GM21717 (cell line): ENCODE results near the gene GSTA5.
"Not testable (repeated sequence)": the region's sequence is repeated elsewhere in the genome, so short reads cannot be mapped to it uniquely, and the experiment has no call there.

Experiments used
- ATAC-seq: cut with Tn5 transposase; IDR thresholded peaks from one replicate; pipeline ENCODE4 v1.9.1; 2021; ENCODE audit warnings: mild to moderate bottlenecking, moderate library complexity; ENCODE audit not compliant: unreplicated experiment

The GSTA5 gene

DNA sequence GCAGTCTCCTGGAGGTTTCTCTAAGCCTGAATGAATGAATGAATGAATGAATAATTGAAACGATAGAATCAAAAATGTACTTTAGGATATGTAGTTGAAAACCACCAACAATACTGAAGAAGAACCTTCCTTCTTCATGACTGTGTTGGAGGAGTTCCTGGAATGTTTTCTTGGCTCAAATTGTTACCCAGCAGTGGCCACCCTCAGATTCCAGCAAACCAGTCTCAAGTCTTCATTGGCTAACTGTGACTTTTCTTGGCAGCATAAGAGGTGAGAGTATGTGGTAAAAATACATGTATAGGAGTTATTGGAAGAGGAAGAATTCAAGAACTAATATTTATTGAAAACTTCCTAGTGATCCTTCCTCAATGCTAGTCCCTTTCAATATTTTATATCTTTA is 41.3 kb downstream of the GSTA5 start:
- not testable (repeated sequence) for ATAC-seq

- not testable (repeated sequence) for ATAC-seq
Observed at GRCh38 chr6:52794366-52794765, 46.2 kb downstream of the GSTA5 start.

DNA sequence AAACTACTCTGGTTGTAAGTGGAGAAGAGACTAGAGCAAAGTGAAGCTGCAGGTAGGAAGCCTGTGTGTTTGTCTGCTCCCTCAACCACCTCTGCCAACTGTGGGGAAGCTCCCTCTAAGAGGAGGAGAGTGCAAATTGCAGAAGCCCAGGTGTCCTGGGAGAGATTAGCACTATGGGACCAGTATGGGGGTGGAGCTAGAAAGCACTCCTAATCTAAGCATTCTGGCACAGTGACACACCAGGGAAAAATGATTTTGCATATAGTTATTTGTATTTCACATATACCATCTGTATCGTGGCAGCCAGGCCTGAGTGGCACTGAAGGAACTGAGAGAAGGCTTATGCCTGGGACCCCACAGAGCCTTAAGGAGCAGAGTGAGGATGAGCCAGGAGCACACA is 49.8 kb downstream of the GSTA5 start:
- no peak for ATAC-seq

DNA sequence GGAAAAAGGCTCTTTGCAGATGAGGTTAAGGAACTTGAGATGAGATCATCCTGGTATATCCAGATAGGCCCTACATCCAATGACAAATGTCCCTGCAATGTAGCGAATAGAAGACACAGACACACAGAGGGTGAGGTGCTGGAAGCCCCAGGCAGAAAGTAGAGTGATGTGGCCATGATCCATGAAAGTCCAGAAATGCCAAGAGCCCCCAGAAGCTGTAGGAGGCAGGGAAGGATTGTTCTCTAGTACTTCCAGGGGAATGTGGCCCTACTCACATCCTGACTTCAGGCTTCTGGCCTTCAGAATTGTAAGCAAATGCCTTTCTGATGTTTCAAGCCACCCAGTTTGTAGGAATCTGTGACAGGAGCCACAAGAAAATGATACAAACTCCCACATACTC is 51.0 kb downstream of the GSTA5 start:
- not testable (repeated sequence) for ATAC-seq

GRCh38 chr6:52788478-52788877 is 52.1 kb downstream of the GSTA5 start:
- no peak for ATAC-seq

- no peak for ATAC-seq
Observed at GRCh38 chr6:52787917-52788316, 52.7 kb downstream of the GSTA5 start.

GRCh38 chr6:52786249-52786956 is 54.2 kb downstream of the GSTA5 start:
- ATAC-seq = no peak

DNA sequence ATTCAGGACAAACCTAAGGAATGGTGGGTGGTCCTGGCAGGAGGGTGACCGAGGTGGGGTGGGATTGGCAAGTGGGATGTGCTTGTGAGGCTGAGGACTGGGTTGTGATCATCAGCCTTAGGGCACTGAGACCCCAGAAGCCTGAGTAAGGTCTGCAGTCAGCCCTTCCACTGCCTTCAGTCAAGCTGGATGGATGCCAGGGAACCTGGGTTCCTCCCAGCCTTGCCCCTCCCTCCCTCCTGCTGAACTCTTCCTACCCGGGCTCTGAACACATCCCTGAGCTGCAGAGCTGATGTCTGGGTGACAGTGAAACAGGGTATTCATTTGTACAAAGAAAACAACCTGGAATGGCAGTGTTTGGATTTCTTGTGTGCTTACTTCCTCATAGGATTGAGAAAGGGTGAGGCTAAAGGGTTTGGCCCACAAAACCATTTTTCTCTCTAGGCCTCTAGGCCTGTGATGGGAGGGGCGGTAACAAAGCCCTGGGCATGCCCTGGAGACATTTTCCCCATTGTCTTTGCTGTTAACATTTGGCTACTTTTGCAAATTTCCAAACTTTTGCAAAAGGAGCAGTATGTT is 57.8 kb downstream of the GSTA5 start:
- ATAC-seq = not testable (repeated sequence)

GRCh38 chr6:52782209-52782608 is 58.4 kb downstream of the GSTA5 start:
- not testable (repeated sequence) for ATAC-seq
